Activated naive CD4-positive, alpha-beta T cell treated with anti-CD3 and anti-CD28 coated beads, Interleukin-2, amount 10 ng/mL, durations not matched to agents 7 days and 5 days (primary cell): ENCODE results near the gene RFX8.
A peak's percentile ranks its signal among the peaks of the same experiment; 100 is the strongest.

Source experiments
- CTCF ChIA-PET: fragments of 350-600 bp; sonication (Branson Sonifier 250); formaldehyde crosslinking; loops from one replicate; lab custom pipeline; 2021; ENCODE audit warnings: antibody characterized with exemption; lab: Charles Lee
- DNase-seq: peaks from one replicate; pipeline ENCODE4 v3.0.0-alpha.2; 2020
- H3K27ac Mint-ChIP-seq: one replicate; pipeline ENCODE4 v1.8.0; 2021; ENCODE audit warnings: mild to moderate bottlenecking, moderate library complexity, mixed read lengths
- H3K27me3 Mint-ChIP-seq: one replicate; pipeline ENCODE4 v1.8.0; 2021; ENCODE audit warnings: mild to moderate bottlenecking, mixed read lengths
- H3K36me3 Mint-ChIP-seq: one replicate; pipeline ENCODE4 v1.8.0; 2021; ENCODE audit warnings: mixed read lengths
- H3K4me1 Mint-ChIP-seq: one replicate; pipeline ENCODE4 v1.8.0; 2021; ENCODE audit warnings: mixed read lengths
- H3K4me3 Mint-ChIP-seq: one replicate; pipeline ENCODE4 v1.8.0; 2021; ENCODE audit warnings: mild to moderate bottlenecking, moderate library complexity, mixed read lengths
- H3K9me3 Mint-ChIP-seq: one replicate; pipeline ENCODE4 v1.8.0; 2021; ENCODE audit warnings: mixed read lengths

RFX8 gene

DNA sequence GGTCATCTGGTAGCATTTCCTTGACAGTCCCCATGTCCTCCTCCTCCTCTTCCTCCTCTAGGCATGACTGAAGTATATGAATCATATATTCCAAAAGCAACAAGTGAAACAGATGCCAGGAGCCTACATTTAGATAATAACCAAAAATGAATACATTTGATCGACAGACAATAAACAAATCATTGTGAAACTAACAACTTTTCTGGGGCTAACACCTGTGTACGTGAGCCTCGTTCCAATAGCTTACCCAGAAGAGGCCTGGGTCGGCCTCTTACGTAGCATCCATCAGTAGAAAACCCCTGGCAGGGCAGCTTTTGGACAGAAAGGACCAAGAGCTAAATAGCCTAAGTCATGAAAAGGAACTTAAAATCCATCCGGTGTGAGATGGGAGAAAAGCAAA, 72.3 kb downstream of the RFX8 start:
- Mint-ChIP-seq H3K4me1 (peaks cover 2% of the 10 kb centered on the region), H3K27me3 (peaks cover 48% of the 10 kb centered on the region), H3K9me3 (no peaks in the 10 kb centered on the region), H3K36me3 (no peaks in the 10 kb centered on the region), H3K27ac (no peak overlapping the region), H3K4me3 (no peak overlapping the region)
- CTCF ChIA-PET = no interaction called here
- DNase-seq = no peak

DNA sequence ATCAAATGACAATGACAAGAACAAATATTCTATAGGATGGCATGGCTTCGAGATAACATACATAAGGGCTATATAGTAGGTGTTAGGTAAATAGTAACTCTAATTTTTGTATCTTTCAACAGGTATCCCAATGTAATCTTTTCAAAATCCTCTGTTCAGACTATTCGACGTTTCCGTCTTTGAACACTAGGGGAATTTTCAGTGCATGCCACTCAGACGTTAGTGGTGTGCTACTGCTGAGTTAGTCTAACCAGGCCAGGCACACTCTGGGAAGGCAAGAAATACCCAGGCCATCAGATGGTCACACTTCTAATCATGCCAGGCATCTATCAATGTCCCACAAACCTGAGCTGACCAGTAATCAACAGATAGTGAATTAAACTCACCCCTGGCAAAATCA, 73.0 kb downstream of the RFX8 start:
- DNase-seq = no peak
- CTCF ChIA-PET = interaction anchor here (0.8 kb wide), 1 partner anchor 16 kb away, joined by 3 read pairs; no protein-coding TSS in a partner anchor
- H3K27ac Mint-ChIP-seq = no peak overlapping the region
- H3K36me3 Mint-ChIP-seq = no peaks in the 10 kb centered on the region
- H3K27me3 Mint-ChIP-seq = peaks cover 51% of the 10 kb centered on the region
- no peak overlapping the region for H3K4me3 Mint-ChIP-seq
- H3K9me3 Mint-ChIP-seq = no peaks in the 10 kb centered on the region
- H3K4me1 Mint-ChIP-seq = peaks cover 2% of the 10 kb centered on the region

DNA sequence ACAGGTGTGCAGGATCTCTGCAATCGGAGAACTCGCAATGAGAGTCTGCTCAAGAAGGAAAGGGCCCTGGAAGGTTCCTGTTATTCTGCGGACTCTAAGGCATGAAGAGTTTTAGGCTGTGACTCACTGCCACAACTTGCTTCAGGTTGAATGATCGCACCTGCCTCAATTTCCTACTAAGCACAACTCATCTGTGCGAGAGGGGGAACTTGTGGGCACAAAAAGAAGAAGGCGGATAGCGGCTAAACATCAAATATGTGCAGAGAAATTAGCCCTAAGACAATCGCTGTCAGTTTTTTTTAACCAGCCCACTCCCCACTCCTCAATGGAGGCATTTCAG, 73.6 kb downstream of the RFX8 start:
- Mint-ChIP-seq H3K36me3 (no peaks in the 10 kb centered on the region), H3K9me3 (no peaks in the 10 kb centered on the region), H3K27me3 (peaks cover 51% of the 10 kb centered on the region), H3K4me1 (peaks cover 2% of the 10 kb centered on the region), H3K27ac (no peak overlapping the region), H3K4me3 (no peak overlapping the region)
- DNase-seq = no peak
- CTCF ChIA-PET = interaction anchor here (0.8 kb wide), 1 partner anchor 17 kb away, joined by 3 read pairs; no protein-coding TSS in a partner anchor

DNA sequence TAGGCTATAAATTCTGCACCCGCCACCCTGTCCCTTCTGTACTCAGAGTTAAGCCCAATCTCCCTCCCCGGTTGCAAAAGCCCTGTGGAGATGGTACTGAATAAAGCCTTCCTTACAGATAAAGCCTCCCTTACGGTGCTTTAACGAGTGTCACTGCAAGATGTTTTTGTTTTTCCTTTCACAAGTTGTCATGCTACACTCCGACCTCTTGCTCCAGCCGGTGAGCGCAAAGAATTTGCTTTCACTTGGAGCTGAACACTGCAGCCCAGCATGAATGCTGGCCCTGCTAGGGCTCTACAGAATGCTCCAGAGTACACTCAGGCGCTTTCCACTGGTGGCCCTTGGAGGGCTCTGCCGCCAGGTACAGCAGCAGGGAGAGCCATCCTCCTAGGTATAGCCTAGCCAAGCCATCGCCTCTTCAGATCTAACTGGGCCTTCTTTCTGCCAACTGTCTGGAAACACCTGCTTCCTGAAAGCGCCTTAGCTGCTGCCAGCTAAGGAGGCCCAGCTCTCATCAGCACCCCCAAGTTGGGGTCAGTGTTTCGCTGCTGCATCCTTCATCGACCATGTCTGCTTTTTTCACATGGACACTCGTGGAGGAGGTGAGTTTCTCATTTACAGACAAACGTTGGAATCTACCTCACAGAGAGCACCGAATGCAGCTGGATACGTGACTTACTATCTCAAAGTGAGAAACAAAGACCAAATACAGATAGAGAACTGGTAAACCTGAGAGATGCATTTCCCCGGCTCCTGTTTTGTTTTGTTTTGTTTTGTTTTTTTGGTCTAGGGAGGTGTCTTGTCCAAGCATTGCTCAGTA, 74.2 kb downstream of the RFX8 start:
- H3K4me1 Mint-ChIP-seq = peaks cover 2% of the 10 kb centered on the region
- peaks cover 56% of the 10 kb centered on the region for H3K27me3 Mint-ChIP-seq
- no peak overlapping the region for H3K4me3 Mint-ChIP-seq
- DNase-seq = no peak
- no peaks in the 10 kb centered on the region for H3K36me3 Mint-ChIP-seq
- no peaks in the 10 kb centered on the region for H3K9me3 Mint-ChIP-seq
- no peak overlapping the region for H3K27ac Mint-ChIP-seq
- CTCF ChIA-PET = interaction anchor here (0.7 to 0.8 kb wide), 3 partner anchors 17 to 58 kb away, joined by 3 read pairs; no protein-coding TSS in a partner anchor

DNA sequence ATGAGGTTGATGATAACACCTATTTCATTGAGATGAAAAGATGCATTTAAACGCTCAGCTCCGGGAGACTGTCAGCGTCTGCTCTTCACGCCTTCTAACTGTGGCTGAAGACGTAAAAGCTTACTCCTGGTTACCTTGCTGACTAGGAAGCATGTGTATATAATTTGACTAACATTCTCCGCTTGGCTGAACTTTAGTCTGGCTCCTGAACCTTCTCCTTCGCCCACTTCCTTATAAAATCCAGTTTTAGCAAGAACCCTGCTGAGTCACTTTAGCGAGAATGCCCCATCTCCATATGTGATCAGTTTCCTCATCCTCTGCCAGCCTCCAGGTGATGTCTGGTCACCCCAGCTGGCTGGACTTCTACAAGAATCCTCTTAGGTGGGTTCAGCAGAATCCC, 74.9 kb downstream of the RFX8 start:
- no peaks in the 10 kb centered on the region for H3K4me1 Mint-ChIP-seq
- H3K36me3 Mint-ChIP-seq = no peaks in the 10 kb centered on the region
- peaks cover 59% of the 10 kb centered on the region for H3K27me3 Mint-ChIP-seq
- no peak overlapping the region for H3K27ac Mint-ChIP-seq
- H3K9me3 Mint-ChIP-seq = no peaks in the 10 kb centered on the region
- CTCF ChIA-PET = interaction anchor here (0.7 kb wide), 2 partner anchors 38 to 58 kb away, joined by 3 read pairs; no protein-coding TSS in a partner anchor
- no peak overlapping the region for H3K4me3 Mint-ChIP-seq
- DNase-seq = no peak

DNA sequence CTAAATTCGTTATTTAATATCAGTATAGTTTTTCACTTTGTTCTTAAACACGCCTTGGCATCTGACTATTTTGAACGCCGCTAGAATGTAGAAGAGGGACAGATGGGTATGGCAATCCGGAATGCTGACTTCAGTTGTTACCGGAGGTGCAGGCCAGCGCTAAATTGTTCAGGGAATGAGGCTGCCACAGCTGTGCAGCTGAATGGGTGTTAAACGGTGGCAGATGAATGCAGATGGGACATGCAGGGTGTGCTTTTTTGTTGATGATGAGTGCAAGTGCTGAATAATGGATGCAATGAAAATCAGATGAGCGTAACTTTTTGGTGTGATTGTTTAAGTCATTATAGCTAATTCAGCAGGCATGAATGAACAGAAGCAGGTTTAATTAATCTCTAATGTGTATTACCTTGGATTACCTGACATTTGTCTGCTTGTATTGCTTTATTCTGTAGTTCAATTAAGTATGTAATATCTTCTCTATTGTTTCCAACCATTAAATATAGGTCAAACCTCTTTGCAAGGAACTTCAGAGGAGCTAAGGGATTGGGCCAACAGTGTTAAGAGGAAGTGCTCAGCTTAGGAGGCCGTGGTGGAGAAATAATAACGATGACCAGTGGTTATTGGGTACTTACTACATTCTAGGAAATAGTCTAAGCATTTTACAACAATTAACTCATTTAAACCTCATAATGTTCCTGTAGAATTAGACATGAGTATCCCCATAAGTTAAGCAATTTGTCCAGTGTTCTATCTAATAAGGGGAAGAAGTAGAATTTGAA, 75.7 kb downstream of the RFX8 start:
- H3K36me3 Mint-ChIP-seq = no peaks in the 10 kb centered on the region
- no peaks in the 10 kb centered on the region for H3K9me3 Mint-ChIP-seq
- DNase-seq = no peak
- no peak overlapping the region for H3K4me3 Mint-ChIP-seq
- CTCF ChIA-PET = interaction anchor here (0.5 to 0.8 kb wide), 2 partner anchors 13 to 431 kb away, joined by 3 to 4 read pairs; no protein-coding TSS in a partner anchor
- H3K4me1 Mint-ChIP-seq = no peaks in the 10 kb centered on the region
- no peak overlapping the region for H3K27ac Mint-ChIP-seq
- peaks cover 65% of the 10 kb centered on the region for H3K27me3 Mint-ChIP-seq

DNA sequence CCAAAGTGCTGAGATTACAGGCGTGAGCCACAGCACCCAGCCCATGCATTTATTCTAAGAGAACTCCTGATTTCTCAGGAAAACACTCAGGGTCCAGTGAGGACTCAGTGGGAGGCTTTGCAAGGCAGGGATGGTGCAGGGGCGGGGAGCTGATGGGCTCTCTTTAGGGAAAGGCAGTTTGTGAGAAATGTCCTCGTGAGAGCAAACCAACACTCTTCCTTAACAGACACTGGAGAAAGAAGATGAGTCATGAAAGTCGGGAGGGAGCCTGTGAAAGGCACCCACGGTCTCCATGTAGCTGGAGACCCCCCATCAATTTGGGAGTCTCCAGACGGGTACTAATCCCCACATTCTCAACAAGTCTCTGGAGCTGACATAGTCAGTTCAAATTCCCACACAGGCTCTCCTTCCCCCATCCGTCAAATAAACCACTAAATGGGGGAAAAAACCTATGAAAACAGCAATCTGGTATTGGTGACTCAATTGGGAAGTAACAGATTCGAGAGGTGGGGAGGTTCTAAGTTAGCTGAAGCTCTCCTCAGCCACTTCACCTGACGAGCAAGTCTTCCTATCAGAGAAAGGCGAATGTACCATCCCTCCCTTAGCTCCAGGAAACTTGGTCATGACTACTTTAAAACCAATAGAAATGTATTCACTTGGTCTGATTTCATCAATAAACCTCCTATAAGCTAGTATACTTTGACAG, 76.6 kb downstream of the RFX8 start:
- Mint-ChIP-seq H3K27ac (no peak overlapping the region), H3K27me3 (peaks cover 72% of the 10 kb centered on the region), H3K9me3 (no peaks in the 10 kb centered on the region), H3K4me1 (no peaks in the 10 kb centered on the region), H3K36me3 (no peaks in the 10 kb centered on the region), H3K4me3 (no peak overlapping the region)
- no peak for DNase-seq
- CTCF ChIA-PET = interaction anchor here (0.5 kb wide), 1 partner anchor 432 kb away, joined by 3 read pairs; no protein-coding TSS in a partner anchor

DNA sequence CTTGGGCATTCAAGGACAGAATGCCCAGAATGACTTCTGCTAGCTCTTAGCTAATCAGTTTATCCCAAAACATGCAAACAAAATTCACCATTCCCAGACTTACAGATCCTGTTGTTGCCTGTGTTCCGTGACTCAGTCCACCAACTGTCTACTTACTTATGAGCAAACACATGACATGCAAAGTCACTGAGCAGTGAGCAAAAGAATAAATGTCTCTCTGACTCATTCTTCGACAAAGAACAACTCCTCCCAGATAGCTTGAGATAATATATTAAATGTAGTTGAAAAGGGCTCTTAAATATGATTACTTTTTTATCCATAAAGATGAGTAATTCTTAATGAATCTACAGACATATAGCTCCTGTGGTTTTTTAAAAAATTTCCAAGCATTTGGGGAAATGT, 78.6 kb downstream of the RFX8 start:
- Mint-ChIP-seq H3K4me1 (no peaks in the 10 kb centered on the region), H3K27me3 (peaks cover 70% of the 10 kb centered on the region), H3K36me3 (no peaks in the 10 kb centered on the region), H3K9me3 (no peaks in the 10 kb centered on the region), H3K4me3 (no peak overlapping the region), H3K27ac (no peak overlapping the region)
- CTCF ChIA-PET = interaction anchor here (0.6 kb wide), 1 partner anchor 445 kb away, joined by 3 read pairs; no protein-coding TSS in a partner anchor
- no peak for DNase-seq

DNA sequence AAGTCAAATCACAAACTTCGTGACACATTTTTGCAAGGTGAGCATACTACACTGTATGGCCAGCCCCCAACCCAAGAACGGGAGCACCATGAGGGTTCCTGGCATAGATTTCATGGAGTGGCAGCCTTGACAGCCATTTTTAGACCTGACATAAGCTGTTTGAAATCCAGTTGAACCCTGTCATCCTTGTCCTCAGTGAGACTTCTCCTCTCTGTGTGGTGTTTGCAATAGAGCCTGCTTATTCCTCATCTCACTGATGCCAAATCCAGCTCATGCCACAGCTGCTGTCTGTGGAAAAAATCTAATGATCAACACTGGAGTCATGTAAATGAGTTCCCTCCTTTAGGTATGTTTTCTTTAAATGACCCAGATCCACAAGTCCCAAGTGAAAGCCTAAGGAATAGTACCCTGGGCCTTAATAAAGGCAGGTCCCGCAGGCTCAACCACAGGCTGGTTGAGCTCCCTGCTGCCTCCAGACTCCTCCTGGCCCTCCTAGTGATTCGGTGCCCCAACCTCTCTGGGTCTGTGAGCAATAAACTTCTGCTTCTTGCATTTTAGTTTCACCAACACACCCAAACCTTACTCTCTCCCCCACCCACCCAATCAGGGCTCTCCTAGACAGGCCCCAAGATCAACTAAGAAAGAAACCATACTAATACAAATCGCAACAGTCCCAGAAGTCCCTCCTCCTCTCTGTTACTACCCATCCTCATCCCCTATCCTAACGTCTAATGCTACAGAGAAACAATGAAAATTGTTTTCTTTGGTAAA, 79.2 kb downstream of the RFX8 start:
- peaks cover 64% of the 10 kb centered on the region for H3K27me3 Mint-ChIP-seq
- no peaks in the 10 kb centered on the region for H3K4me1 Mint-ChIP-seq
- no peaks in the 10 kb centered on the region for H3K9me3 Mint-ChIP-seq
- H3K4me3 Mint-ChIP-seq = no peak overlapping the region
- no peak for DNase-seq
- CTCF ChIA-PET = interaction anchor here (0.6 to 1.5 kb wide), 2 partner anchors 23 to 445 kb away, joined by 3 to 4 read pairs; no protein-coding TSS in a partner anchor
- H3K36me3 Mint-ChIP-seq = no peaks in the 10 kb centered on the region
- no peak overlapping the region for H3K27ac Mint-ChIP-seq

DNA sequence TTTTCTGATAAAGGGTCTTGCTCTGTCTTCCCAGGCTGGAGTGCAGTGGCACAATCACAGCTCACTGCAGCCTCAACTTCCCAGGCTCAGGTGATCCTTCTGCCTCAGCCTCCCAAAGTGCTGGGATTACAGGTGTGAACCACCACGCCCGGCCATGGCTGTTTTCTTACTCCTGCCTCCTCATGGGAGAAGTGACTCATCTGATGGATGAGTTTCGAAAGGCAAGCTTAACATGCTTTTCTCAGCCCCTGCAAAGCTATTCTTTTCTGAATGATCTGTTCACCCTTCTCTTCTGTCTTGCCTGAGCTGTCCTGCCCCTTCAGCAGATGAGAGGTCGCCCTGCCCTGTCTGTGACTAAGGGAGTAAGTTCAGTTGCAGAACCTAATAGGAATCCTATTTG, 86.7 kb downstream of the RFX8 start:
- H3K27me3 Mint-ChIP-seq = peaks cover 78% of the 10 kb centered on the region
- no peak for DNase-seq
- no peak overlapping the region for H3K27ac Mint-ChIP-seq
- H3K4me3 Mint-ChIP-seq = no peak overlapping the region
- CTCF ChIA-PET = interaction anchor here (0.5 to 4.4 kb wide), 12 partner anchors 19 to 357 kb away, joined by 3 to 30 read pairs (median 4); no protein-coding TSS in a partner anchor
- no peaks in the 10 kb centered on the region for H3K9me3 Mint-ChIP-seq
- H3K36me3 Mint-ChIP-seq = no peaks in the 10 kb centered on the region
- peaks cover 10% of the 10 kb centered on the region for H3K4me1 Mint-ChIP-seq

DNA sequence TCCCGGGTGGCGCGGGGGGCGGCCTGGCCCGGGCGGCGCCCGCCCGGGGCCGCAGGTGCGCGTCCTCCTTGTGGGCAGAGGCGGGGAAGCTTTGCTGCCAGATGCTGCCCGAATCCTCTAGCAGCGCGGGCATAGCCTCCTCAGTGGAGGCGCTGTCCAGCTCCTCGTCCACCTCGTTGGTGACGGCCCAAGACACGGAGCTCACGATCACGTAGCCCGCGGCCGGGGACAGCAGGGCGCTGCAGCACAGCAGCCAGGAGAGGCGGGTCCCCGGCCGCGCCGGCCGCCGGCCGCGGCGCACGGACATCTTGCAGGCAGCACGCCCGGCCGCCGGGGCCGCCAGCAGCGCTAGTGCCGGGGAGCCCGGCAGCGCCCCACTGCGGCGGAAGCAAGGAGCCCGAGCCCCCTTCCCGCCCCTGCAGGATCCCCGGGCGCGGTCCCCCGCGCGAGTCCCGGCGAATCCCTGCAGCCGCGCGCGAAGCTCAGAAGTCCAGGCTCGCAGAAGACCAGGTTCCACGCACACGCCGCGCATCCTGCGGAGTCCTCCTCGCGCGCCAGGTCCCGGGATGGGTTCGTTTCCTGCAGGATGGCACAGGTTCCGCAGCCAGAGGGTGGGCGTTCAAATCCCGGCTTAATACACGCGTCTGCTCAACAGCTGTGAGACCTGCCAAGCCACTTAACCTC, 87.6 kb downstream of the RFX8 start, which contains the start of gene CREG2:
TSS of gene CREG2 (minus strand) at position 353 of the 684 bp plus-strand sequence. CDS start at position 307, 46 bp downstream.
- CTCF ChIA-PET = interaction anchor here (0.6 to 4.4 kb wide), 10 partner anchors 11 to 116 kb away, joined by 3 to 30 read pairs (median 3); no protein-coding TSS in a partner anchor
- peak; percentile 77 for DNase-seq
- peaks cover 10% of the 10 kb centered on the region for H3K4me1 Mint-ChIP-seq
- peak within 1 kb of the TSS; percentile 65 for H3K4me3 Mint-ChIP-seq
- H3K27ac Mint-ChIP-seq = no peak within 1 kb of the TSS
- H3K36me3 Mint-ChIP-seq = no peaks in the 10 kb centered on the region
- H3K9me3 Mint-ChIP-seq = no peaks in the 10 kb centered on the region
- peaks cover 81% of the 10 kb centered on the region for H3K27me3 Mint-ChIP-seq

DNA sequence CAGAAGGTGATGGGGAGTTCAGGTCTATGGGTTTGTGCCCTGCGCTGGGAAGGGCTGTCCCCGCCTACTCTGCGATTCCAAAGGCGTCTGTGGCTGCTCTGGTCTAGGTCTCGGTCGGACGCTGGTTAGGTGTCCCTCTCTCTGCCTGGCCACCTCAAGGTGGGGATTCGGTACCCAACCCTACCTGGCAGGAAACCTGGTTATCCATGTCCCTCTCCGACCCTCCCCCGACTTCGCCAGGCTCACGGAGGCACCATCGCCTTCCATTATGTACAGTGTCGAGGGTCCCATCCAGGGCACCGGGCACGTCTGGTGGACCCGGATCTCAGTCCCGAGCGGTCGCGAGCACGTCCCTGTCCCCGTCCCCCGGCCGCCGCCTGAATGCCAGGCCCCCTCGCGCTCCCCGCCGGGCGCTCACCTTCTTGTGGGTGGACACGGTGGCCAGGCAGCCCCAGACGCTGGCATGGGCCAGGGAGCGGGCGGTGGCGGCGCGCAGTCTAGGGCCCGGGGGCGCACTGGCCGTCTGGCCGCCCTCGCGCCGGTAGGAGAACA, 88.2 kb downstream of the RFX8 start:
- H3K27me3 Mint-ChIP-seq = peaks cover 81% of the 10 kb centered on the region
- no peaks in the 10 kb centered on the region for H3K36me3 Mint-ChIP-seq
- no peak overlapping the region for H3K27ac Mint-ChIP-seq
- DNase-seq = no peak
- peak overlapping the region; percentile 57 for H3K4me3 Mint-ChIP-seq
- peaks cover 10% of the 10 kb centered on the region for H3K4me1 Mint-ChIP-seq
- CTCF ChIA-PET = interaction anchor here (1.2 to 4.4 kb wide), 6 partner anchors 11 to 44 kb away, joined by 3 to 30 read pairs (median 7); no protein-coding TSS in a partner anchor
- no peaks in the 10 kb centered on the region for H3K9me3 Mint-ChIP-seq
